Measurements from ENCODE around the gene MYH7. TPM values are rescaled to one million over a fixed set of nuclear protein-coding genes. Genes with fewer than 3 reads are reported as not detected.
"Not testable (repeated sequence)": the region's sequence is repeated elsewhere in the genome, so short reads cannot be mapped to it uniquely, and the experiment has no call there.

The MYH7 gene
- total RNA-seq, 1 donor from 2014 or later, result 0.12 TPM

DNA sequence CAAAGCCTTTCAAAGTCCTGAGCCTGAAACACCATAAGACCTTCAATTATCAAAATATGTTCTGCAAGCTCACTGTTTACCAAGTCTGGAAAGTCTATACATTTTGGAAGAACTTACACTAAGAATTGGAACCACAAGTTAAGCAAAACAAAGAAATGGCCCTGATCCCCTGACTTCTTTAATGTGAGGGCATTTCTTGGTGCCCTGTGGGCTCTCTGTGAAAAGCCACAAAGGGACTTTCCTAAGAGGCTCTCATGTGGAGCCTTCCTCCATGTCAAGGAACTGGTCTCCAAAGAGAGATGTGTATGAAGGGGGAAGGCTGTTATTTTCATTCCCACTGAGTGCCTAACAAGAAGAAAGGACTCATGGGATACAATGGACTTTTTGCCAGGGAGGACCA, 13.9 kb downstream of the MYH7 start:
- no peak overlapping the region for H3K4me3 ChIP-seq
- DNase-seq, result no peak
- intact Hi-C loops (cut with DNase I), result no loop called here
- TF ChIP-seq, protein P1, sequence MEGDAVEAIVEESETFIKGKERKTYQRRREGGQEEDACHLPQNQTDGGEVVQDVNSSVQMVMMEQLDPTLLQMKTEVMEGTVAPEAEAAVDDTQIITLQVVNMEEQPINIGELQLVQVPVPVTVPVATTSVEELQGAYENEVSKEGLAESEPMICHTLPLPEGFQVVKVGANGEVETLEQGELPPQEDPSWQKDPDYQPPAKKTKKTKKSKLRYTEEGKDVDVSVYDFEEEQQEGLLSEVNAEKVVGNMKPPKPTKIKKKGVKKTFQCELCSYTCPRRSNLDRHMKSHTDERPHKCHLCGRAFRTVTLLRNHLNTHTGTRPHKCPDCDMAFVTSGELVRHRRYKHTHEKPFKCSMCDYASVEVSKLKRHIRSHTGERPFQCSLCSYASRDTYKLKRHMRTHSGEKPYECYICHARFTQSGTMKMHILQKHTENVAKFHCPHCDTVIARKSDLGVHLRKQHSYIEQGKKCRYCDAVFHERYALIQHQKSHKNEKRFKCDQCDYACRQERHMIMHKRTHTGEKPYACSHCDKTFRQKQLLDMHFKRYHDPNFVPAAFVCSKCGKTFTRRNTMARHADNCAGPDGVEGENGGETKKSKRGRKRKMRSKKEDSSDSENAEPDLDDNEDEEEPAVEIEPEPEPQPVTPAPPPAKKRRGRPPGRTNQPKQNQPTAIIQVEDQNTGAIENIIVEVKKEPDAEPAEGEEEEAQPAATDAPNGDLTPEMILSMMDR (IDR thresholded peaks at IDR 0.05), result no peak
- no peak for ATAC-seq
- no peak overlapping the region for H3K27ac ChIP-seq
- no peaks in the 10 kb centered on the region for H3K4me1 ChIP-seq
- H3K36me3 ChIP-seq, result no peaks in the 10 kb centered on the region
- H3K9me3 ChIP-seq, result no peaks in the 10 kb centered on the region
- no peaks in the 10 kb centered on the region for H3K27me3 ChIP-seq

DNA sequence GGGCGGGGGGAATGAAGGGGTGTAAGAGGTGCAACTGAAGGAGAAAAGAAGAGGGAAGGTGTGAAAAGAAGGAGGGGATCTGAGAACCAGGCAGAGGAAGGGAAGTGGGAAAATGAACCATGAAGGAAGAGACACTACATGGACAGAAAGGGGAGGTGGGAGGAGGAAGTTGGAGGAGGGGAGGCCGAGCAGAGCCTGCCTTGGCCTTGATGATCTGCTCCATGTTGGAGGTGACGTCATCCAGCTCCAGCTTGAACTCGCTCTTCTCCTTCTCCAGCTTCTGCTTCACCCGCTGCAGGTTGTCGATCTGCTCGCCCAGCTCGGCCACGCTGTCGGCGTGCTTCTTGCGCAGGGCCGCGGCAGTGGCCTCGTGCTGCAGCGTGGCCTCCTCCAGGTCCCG, 15.8 kb downstream of the MYH7 start:
- ATAC-seq; H3K4me1 ChIP-seq; H3K9me3 ChIP-seq; H3K4me3 ChIP-seq; intact Hi-C loops (cut with DNase I); DNase-seq; H3K36me3 ChIP-seq; H3K27ac ChIP-seq; H3K27me3 ChIP-seq: not testable (repeated sequence)

DNA sequence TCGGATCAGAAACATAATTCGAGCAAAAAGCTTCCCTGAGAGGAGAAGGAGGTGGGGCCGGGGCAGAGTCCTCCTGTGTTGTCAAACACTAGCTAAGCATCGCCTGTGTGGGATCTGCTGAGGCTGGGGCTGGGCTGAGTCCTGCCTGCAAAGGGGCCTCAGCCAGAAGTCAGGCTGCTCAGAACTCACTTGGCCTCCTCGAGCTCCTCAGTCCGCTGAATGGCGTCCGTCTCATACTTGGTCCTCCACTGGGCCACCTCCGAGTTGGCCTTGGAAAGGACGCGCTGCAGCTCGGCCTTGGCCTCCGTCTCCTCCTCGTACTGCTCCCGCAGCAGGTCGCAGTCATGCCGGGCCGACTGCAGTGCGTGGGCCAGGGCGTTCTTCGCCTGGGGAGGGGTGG, 17.4 kb downstream of the MYH7 start:
- Histone ChIP-seq H3K4me1 (no peaks in the 10 kb centered on the region), H3K27ac (no peak overlapping the region), H3K27me3 (no peaks in the 10 kb centered on the region), H3K4me3 (no peak overlapping the region), H3K36me3 (no peaks in the 10 kb centered on the region), H3K9me3 (no peaks in the 10 kb centered on the region)
- TF ChIP-seq, protein P1 (IDR thresholded peaks at IDR 0.05), result no peak
- DNase-seq, result no peak
- intact Hi-C loops (cut with DNase I), result no loop called here
- ATAC-seq, result no peak

DNA sequence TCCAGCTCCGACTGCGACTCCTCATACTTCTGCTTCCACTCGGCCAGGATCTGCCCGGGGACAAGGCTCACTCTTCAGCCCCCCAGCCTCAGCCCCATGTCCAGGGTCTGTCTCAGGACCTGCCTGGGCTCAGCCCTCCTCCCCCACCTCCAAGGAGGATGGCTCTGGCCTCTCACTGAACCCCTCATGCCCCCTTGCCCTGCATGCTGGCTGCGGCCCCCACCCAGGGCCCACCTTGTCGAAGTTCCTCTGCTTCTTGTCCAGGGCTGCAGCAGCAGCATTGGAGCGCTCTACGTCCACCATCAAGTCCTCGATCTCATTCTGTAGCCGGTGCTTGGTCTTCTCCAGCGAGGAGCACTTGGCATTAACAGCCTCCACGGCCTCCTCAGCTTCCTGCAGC, 18.2 kb downstream of the MYH7 start:
- H3K27ac ChIP-seq; H3K9me3 ChIP-seq; intact Hi-C loops (cut with DNase I); H3K4me1 ChIP-seq; H3K4me3 ChIP-seq; DNase-seq; H3K36me3 ChIP-seq; H3K27me3 ChIP-seq; ATAC-seq: not testable (repeated sequence)

DNA sequence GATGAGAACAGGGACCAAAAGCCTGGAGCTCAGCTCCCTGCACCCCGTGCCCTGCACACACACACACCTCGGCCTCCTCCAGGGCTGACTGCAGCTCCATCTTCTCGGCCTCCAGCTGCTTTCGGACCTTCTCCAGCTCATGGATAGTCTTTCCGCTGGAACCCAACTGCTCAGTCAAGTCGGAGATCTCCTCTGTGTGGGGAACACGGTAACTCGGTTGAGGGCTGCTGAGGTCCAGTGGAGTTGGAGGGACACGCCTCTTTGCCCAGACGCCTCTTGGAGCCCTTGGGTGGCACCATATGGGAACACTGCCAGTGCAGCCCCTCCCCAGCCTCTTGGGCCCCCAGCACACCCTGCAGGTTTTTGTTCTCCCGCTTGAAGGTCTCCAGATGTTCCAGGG, 18.7 kb downstream of the MYH7 start:
- intact Hi-C loops (cut with DNase I), result no loop called here
- Histone ChIP-seq H3K4me3 (no peak overlapping the region), H3K27ac (no peak overlapping the region), H3K9me3 (no peaks in the 10 kb centered on the region), H3K4me1 (no peaks in the 10 kb centered on the region), H3K27me3 (no peaks in the 10 kb centered on the region), H3K36me3 (no peaks in the 10 kb centered on the region)
- ATAC-seq (no peak), DNase-seq (no peak)
- TF ChIP-seq, protein P1 (IDR thresholded peaks at IDR 0.05), result no peak

DNA sequence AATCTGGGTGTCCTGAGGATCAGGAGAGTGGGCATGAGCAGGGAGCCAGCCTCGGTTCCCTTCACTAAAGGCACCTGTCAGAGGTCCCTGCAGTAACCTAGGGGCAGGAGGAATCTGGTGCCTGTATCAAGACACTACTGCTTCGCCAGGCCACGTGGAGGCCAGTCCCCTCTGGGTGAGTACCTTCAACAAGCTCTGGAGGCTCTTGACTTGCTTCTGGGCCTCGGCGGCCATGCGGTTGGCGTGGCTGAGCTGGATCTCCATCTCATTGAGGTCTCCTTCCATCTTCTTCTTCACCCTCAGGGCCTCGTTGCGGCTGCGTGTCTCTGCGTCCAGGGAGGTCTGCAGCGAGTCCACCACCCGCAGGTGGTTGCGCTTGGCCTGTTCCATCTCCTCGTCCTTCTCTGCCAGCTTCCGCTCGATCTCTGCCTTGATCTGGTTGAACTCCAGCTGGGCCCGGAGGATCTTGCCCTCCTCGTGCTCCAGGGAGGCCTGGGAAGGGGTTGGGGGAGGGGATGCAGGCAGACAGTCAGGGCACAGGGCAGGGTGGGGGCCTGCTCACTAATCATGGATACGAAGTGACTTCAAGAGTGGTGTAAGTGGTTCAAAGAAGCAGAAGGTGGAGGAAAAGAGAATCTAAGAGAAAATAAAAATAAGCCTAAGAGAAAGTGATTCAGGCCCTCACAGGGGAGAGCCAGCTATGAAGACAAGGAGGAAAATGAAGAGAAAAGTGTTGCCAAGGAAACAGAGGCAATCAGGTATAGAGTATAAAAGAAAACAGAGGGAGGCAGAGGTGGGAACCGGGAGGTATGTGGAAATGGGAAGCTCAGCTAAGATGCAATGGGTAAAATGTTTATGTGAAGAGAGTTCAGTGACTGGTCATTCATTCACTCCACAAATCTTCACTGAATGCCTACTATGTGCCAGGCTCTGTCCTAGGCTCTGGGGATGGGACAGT, 19.4 kb downstream of the MYH7 start:
- TF ChIP-seq, protein P1 (IDR thresholded peaks at IDR 0.05), result no peak
- intact Hi-C loops (cut with DNase I), result no loop called here
- H3K9me3 ChIP-seq, result no peaks in the 10 kb centered on the region
- DNase-seq (no peak), ATAC-seq (no peak)
- no peaks in the 10 kb centered on the region for H3K36me3 ChIP-seq
- H3K4me1 ChIP-seq, result no peaks in the 10 kb centered on the region
- no peak overlapping the region for H3K27ac ChIP-seq
- no peak overlapping the region for H3K4me3 ChIP-seq
- no peaks in the 10 kb centered on the region for H3K27me3 ChIP-seq

All from upper lobe of right lung (tissue), 1 donor.